ENCODE measurements around the gene IL25. TPM values are rescaled to one million over a fixed set of nuclear protein-coding genes. Genes with fewer than 3 reads are reported as not detected.
"Not testable (repeated sequence)": the region's sequence is repeated elsewhere in the genome, so short reads cannot be mapped to it uniquely, and the experiment has no call there.

Gene IL25
- total and polyA plus RNA-seq, 7 donors = 0.01 TPM; not detected in 6

DNA sequence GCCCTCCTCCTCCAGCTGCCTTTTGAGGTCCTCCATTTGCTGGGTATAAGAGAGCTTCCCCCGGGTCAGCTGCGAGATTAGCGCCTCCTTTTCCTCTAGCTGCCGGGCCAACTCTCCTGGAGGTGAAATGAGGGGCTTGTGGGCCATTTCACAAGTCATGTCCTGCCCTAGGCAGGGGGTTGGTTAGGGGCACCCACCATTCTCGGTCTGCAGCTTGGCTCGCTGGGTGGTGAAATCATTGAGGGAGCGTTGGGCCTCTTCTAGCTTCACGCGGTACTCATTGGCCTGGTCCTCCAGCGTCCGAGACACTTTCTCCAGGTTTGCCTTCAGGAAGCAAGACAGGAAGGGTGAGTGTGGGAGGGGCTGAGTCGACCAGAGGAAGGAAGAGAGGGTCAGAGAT, 16.8 kb downstream of the IL25 start:
- Histone ChIP-seq H3K4me3 (no peak overlapping the region), H3K9me3 (no peaks in the 10 kb centered on the region), H3K27ac (no peak overlapping the region), H3K36me3 (ENCODE audit: insufficient read depth in 1 of 2, low read depth in 1 of 2) (peaks cover 5 to 71% of the 10 kb centered on the region in 2 donors), H3K4me1 (no peaks in the 10 kb centered on the region), H3K27me3 (ENCODE audit: insufficient read depth in 3 of 3, low read length in 2 of 3) (no peaks in the 10 kb centered on the region)
- TF ChIP-seq, protein P1, sequence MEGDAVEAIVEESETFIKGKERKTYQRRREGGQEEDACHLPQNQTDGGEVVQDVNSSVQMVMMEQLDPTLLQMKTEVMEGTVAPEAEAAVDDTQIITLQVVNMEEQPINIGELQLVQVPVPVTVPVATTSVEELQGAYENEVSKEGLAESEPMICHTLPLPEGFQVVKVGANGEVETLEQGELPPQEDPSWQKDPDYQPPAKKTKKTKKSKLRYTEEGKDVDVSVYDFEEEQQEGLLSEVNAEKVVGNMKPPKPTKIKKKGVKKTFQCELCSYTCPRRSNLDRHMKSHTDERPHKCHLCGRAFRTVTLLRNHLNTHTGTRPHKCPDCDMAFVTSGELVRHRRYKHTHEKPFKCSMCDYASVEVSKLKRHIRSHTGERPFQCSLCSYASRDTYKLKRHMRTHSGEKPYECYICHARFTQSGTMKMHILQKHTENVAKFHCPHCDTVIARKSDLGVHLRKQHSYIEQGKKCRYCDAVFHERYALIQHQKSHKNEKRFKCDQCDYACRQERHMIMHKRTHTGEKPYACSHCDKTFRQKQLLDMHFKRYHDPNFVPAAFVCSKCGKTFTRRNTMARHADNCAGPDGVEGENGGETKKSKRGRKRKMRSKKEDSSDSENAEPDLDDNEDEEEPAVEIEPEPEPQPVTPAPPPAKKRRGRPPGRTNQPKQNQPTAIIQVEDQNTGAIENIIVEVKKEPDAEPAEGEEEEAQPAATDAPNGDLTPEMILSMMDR (IDR thresholded peaks at IDR 0.05) = no peak
- DNase-seq (no peak), ATAC-seq (no peak)
- intact Hi-C loops (cut with DNase I) = no loop called here
- 68 to 71% (median 71%) methylated on average over 12 of the region's 12 CpGs for WGBS, 3 donors

DNA sequence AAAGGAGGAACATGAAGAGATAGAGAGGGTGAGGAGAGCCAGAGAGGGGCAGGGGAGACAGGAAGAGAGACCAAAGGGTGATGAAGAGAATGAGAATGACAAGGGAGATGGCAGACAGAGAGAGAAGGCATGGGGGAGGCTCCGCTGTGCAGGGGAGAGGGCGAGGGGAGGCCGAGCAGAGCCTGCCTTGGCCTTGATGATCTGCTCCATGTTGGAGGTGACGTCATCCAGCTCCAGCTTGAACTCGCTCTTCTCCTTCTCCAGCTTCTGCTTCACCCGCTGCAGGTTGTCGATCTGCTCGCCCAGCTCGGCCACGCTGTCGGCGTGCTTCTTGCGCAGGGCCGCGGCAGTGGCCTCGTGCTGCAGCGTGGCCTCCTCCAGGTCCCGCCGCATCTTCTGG, 17.3 kb downstream of the IL25 start:
- H3K27me3 ChIP-seq (ENCODE audit: insufficient read depth in 3 of 3, low read length in 2 of 3); intact Hi-C loops (cut with DNase I); H3K27ac ChIP-seq; H3K9me3 ChIP-seq; ATAC-seq; H3K4me3 ChIP-seq; DNase-seq; H3K4me1 ChIP-seq: not testable (repeated sequence)
- 83 to 91% methylated on average over 3 to 5 of the region's 19 CpGs; no CpG with 5 or more reads in 1 of the 3 donors for WGBS, 3 donors
- peaks cover 5 to 72% of the 10 kb centered on the region in 2 donors for H3K36me3 ChIP-seq (ENCODE audit: insufficient read depth in 1 of 2, low read depth in 1 of 2)

DNA sequence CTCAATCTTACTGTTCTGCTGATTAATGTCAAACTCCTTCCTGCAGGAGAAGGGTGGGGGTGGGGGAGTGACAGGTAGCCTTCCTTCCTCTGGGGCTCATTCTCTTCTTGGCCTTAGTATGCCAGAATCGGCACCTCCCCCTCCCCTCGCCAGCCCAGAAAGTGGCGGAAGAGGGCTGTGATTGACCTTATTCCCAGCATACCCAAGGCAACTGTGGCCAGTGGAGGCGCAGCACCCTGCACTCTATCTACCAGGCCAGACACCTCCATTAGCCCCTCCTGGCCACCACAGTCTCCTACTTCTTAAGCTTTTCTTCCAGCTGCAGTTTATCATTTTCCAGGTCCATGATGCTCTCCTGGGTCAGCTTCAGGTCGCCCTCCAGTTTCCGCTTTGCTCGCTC, 20.0 kb downstream of the IL25 start:
- no peak overlapping the region for H3K27ac ChIP-seq
- no peaks in the 10 kb centered on the region for H3K4me1 ChIP-seq
- no peaks in the 10 kb centered on the region for H3K9me3 ChIP-seq
- WGBS, 3 donors = 75 to 85% (median 78%) methylated on average over 7 of the region's 7 CpGs
- DNase-seq = no peak
- H3K4me3 ChIP-seq = no peak overlapping the region
- intact Hi-C loops (cut with DNase I) = no loop called here
- H3K36me3 ChIP-seq (ENCODE audit: insufficient read depth in 1 of 2, low read depth in 1 of 2) = peaks cover 2 to 72% of the 10 kb centered on the region in 2 donors
- TF ChIP-seq, protein P1 (IDR thresholded peaks at IDR 0.05) = no peak
- ATAC-seq = no peak
- H3K27me3 ChIP-seq (ENCODE audit: insufficient read depth in 3 of 3, low read length in 2 of 3) = no peaks in the 10 kb centered on the region

DNA sequence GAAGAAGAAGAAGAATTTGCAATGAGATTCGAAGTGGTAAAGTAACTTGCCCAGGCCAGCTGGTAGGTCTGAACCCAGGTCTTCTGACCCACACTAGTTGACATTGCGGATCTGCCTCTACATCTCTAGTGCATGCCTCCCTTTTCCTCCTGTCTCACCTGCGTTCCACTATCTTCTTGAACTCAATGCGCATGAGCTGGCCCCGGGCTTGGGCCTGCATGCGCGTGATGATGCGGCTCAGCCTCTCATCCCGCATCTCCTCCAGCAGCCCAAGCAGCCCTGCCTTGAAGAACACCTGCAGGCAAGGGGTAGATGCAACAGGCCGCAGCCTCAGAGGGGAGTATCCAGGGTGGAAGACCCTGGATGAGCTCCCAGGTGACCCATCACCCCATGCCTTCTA, 23.5 kb downstream of the IL25 start:
- Histone ChIP-seq H3K4me3 (no peak overlapping the region), H3K36me3 (ENCODE audit: insufficient read depth in 1 of 2, low read depth in 1 of 2) (peaks cover 0 to 64% of the 10 kb centered on the region in 2 donors), H3K9me3 (no peaks in the 10 kb centered on the region), H3K27ac (no peak overlapping the region), H3K27me3 (ENCODE audit: insufficient read depth in 3 of 3, low read length in 2 of 3) (no peaks in the 10 kb centered on the region), H3K4me1 (no peaks in the 10 kb centered on the region)
- 90 to 91% (median 91%) methylated on average over 10 of the region's 10 CpGs for WGBS, 3 donors
- TF ChIP-seq, protein P1 (IDR thresholded peaks at IDR 0.05) = no peak
- DNase-seq (peak in 1 of 2 donors; percentile 25), ATAC-seq (no peak)
- intact Hi-C loops (cut with DNase I) = no loop called here

DNA sequence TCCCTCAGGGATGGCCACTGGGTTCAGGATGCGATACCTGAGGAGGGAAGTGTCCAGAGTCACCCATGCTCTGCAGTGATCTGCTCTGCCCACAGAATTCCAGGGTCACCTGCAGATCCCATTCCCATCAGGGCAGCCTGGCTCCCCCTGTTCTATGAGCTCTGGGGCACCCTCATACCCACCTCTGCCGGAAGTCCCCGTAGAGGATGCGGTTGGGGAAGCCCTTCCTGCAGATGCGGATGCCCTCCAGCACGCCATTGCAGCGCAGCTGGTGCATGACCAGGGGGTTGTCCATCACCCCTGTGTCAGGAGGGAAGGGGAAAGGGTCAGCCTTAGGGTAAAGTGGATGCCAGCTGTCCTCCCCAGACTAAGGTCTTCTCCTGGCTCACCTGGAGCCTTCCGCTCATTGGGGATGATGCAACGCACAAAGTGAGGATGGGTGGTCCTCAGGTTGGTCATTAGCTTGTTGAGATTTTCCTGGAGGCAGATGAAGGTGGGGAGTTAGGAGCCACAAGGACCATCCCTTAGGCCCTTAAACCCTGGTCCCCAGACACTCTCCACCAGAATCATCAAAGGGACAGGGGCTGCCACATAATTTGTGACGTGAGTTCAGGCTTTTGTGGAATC, 24.3 kb downstream of the IL25 start:
- peak in 1 of 4 donors; percentile 1 for ATAC-seq
- H3K36me3 ChIP-seq (ENCODE audit: insufficient read depth in 1 of 2, low read depth in 1 of 2) = peaks cover 0 to 59% of the 10 kb centered on the region in 2 donors

More for the DNA sequence above, 24.3 kb downstream of the IL25 start:
- DNase-seq = no peak
- Histone ChIP-seq H3K9me3 (no peaks in the 10 kb centered on the region), H3K27me3 (ENCODE audit: insufficient read depth in 3 of 3, low read length in 2 of 3) (no peaks in the 10 kb centered on the region), H3K4me1 (no peaks in the 10 kb centered on the region), H3K4me3 (no peak overlapping the region), H3K27ac (no peak overlapping the region)
- TF ChIP-seq, protein P1 (IDR thresholded peaks at IDR 0.05) = no peak
- WGBS, 3 donors = 93 to 95% (median 94%) methylated on average over 10 of the region's 10 CpGs
- intact Hi-C loops (cut with DNase I) = no loop called here

Measured in psoas muscle (tissue), 8 donors.